Central memory CD8-positive, alpha-beta T cell (primary cell): Measurements from ENCODE around the gene RND2.
"Not testable (repeated sequence)": the region's sequence is repeated elsewhere in the genome, so short reads cannot be mapped to it uniquely, and the experiment has no call there.

Experiments used
- ATAC-seq: fragments of 150-1000 bp; cut with Tn5 transposase; replicated peaks from 2 replicates; pipeline ENCODE4 v1.10.0; 2022; ENCODE audit warnings: mild to moderate bottlenecking, moderate FRiP score, moderate number of reproducible peaks; ENCODE audit not compliant: poor library complexity, severe bottlenecking; ENCODE audit errors: extremely low read depth
- DNase-seq, 2 donors: peaks; one replicate each; pipeline ENCODE4 v3.0.0; 2021; ENCODE audit warnings: low spot score in 2 of 2
- H3K27ac Mint-ChIP-seq: one replicate; pipeline ENCODE4 v1.8.0; 2022; ENCODE audit warnings: low read depth, mild to moderate bottlenecking, moderate library complexity, mixed read lengths
- H3K27me3 Mint-ChIP-seq: one replicate; pipeline ENCODE4 v1.8.0; 2022; ENCODE audit warnings: mixed read lengths
- H3K36me3 Mint-ChIP-seq: one replicate; pipeline ENCODE4 v1.8.0; 2022; ENCODE audit warnings: mild to moderate bottlenecking, moderate library complexity, mixed read lengths; ENCODE audit not compliant: insufficient read depth
- H3K4me1 Mint-ChIP-seq: one replicate; pipeline ENCODE4 v1.8.0; 2022; ENCODE audit warnings: mixed read lengths
- H3K4me3 Mint-ChIP-seq: one replicate; pipeline ENCODE4 v1.8.0; 2022; ENCODE audit warnings: mild to moderate bottlenecking, moderate library complexity, mixed read lengths
- H3K9me3 Mint-ChIP-seq: one replicate; pipeline ENCODE4 v1.8.0; 2022; ENCODE audit warnings: mixed read lengths

RND2 gene

GRCh38 chr17:42992872-42993271 is 32.2 kb upstream of the RND2 start:
- Mint-ChIP-seq H3K27ac (no peak overlapping the region), H3K36me3 (peaks cover 40% of the 10 kb centered on the region), H3K4me1 (peaks cover 3% of the 10 kb centered on the region), H3K9me3 (no peaks in the 10 kb centered on the region), H3K4me3 (no peak overlapping the region), H3K27me3 (no peaks in the 10 kb centered on the region)
- ATAC-seq (no peak), DNase-seq (no peak)

- not testable (repeated sequence) for H3K4me3 Mint-ChIP-seq, H3K27ac Mint-ChIP-seq, H3K9me3 Mint-ChIP-seq, ATAC-seq, H3K27me3 Mint-ChIP-seq, DNase-seq
- Mint-ChIP-seq H3K4me1 (peaks cover 11% of the 10 kb centered on the region), H3K36me3 (peaks cover 36% of the 10 kb centered on the region)
These were observed 31.1 kb upstream of the RND2 start for GRCh38 chr17:42993913-42994312.

- peaks cover 35% of the 10 kb centered on the region for H3K36me3 Mint-ChIP-seq
- no peaks in the 10 kb centered on the region for H3K27me3 Mint-ChIP-seq
- H3K27ac Mint-ChIP-seq, result peak overlapping the region; percentile 98
- no peak for DNase-seq
- no peaks in the 10 kb centered on the region for H3K9me3 Mint-ChIP-seq
- peaks cover 20% of the 10 kb centered on the region for H3K4me1 Mint-ChIP-seq
- no peak for ATAC-seq
- H3K4me3 Mint-ChIP-seq, result peak overlapping the region; percentile 91
These were observed 27.5 kb upstream of the RND2 start for GRCh38 chr17:42997390-42997983.

- H3K4me3 Mint-ChIP-seq, result peak within 1 kb of the TSS; percentile 91
These were observed 26.8 kb upstream of the RND2 start, which contains the start of gene RPL27 for GRCh38 chr17:42997984-42998938. TSS of gene RPL27 (plus strand) at chr17:42998419. CDS start at chr17:42998751, 332 bp downstream.

GRCh38 chr17:42999003-42999525 is 26.0 kb upstream of the RND2 start:
- no peaks in the 10 kb centered on the region for H3K9me3 Mint-ChIP-seq
- peaks cover 47% of the 10 kb centered on the region for H3K36me3 Mint-ChIP-seq
- no peaks in the 10 kb centered on the region for H3K27me3 Mint-ChIP-seq
- ATAC-seq, result no peak
- peak overlapping the region; percentile 98 for H3K27ac Mint-ChIP-seq
- peak overlapping the region; percentile 91 for H3K4me3 Mint-ChIP-seq
- peaks cover 20% of the 10 kb centered on the region for H3K4me1 Mint-ChIP-seq
- no peak for DNase-seq

More at GRCh38 chr17:42997984-42998938, 26.8 kb upstream of the RND2 start, which contains the start of gene RPL27:
- ATAC-seq (peak; percentile 97), DNase-seq (peak; percentile 96 to 98)
- Mint-ChIP-seq H3K9me3 (no peaks in the 10 kb centered on the region), H3K27ac (peak within 1 kb of the TSS; percentile 98), H3K27me3 (no peaks in the 10 kb centered on the region), H3K36me3 (peaks cover 40% of the 10 kb centered on the region), H3K4me1 (peaks cover 20% of the 10 kb centered on the region)

- Mint-ChIP-seq H3K27ac (peak overlapping the region; percentile 83), H3K4me1 (peaks cover 20% of the 10 kb centered on the region), H3K36me3 (peaks cover 53% of the 10 kb centered on the region)
- H3K9me3 Mint-ChIP-seq, ATAC-seq, H3K4me3 Mint-ChIP-seq, H3K27me3 Mint-ChIP-seq, DNase-seq: not testable (repeated sequence)
These were observed 24.1 kb upstream of the RND2 start for GRCh38 chr17:43000894-43001293.

- H3K27ac Mint-ChIP-seq, result no peak overlapping the region
- H3K4me3 Mint-ChIP-seq, result no peak overlapping the region
- peaks cover 18% of the 10 kb centered on the region for H3K4me1 Mint-ChIP-seq
- H3K36me3 Mint-ChIP-seq, result peaks cover 50% of the 10 kb centered on the region
- no peaks in the 10 kb centered on the region for H3K9me3 Mint-ChIP-seq
- DNase-seq (no peak), ATAC-seq (no peak)
- H3K27me3 Mint-ChIP-seq, result no peaks in the 10 kb centered on the region
These were observed 21.4 kb upstream of the RND2 start for GRCh38 chr17:43003542-43004172.

GRCh38 chr17:43006639-43007551 is 18.1 kb upstream of the RND2 start, which contains the start of gene IFI35:
TSS of gene IFI35 (plus strand) at chr17:43006784. CDS start at chr17:43006948, 164 bp downstream.
- Mint-ChIP-seq H3K27ac (peak within 1 kb of the TSS; percentile 96), H3K4me1 (peaks cover 16% of the 10 kb centered on the region), H3K36me3 (peaks cover 32% of the 10 kb centered on the region), H3K27me3 (no peaks in the 10 kb centered on the region), H3K9me3 (no peaks in the 10 kb centered on the region), H3K4me3 (peak within 1 kb of the TSS; percentile 100)
- ATAC-seq (peak; percentile 98), DNase-seq (peak; percentile 66 to 72)

- ATAC-seq, result no peak
- H3K27me3 Mint-ChIP-seq, result no peaks in the 10 kb centered on the region
- H3K36me3 Mint-ChIP-seq, result peaks cover 19% of the 10 kb centered on the region
- no peaks in the 10 kb centered on the region for H3K9me3 Mint-ChIP-seq
- DNase-seq, result no peak
- no peak overlapping the region for H3K27ac Mint-ChIP-seq
- no peak overlapping the region for H3K4me3 Mint-ChIP-seq
- peaks cover 16% of the 10 kb centered on the region for H3K4me1 Mint-ChIP-seq
These were observed 14.2 kb upstream of the RND2 start for GRCh38 chr17:43010667-43011308.

GRCh38 chr17:43011728-43012472 is 13.1 kb upstream of the RND2 start:
- Mint-ChIP-seq H3K4me3 (no peak overlapping the region), H3K4me1 (peaks cover 10% of the 10 kb centered on the region), H3K27me3 (no peaks in the 10 kb centered on the region), H3K36me3 (peaks cover 16% of the 10 kb centered on the region), H3K9me3 (no peaks in the 10 kb centered on the region), H3K27ac (no peak overlapping the region)
- DNase-seq (no peak), ATAC-seq (no peak)

- no peak overlapping the region for H3K27ac Mint-ChIP-seq
- no peak for ATAC-seq
- peaks cover 9% of the 10 kb centered on the region for H3K4me1 Mint-ChIP-seq
These were observed 11.7 kb upstream of the RND2 start for GRCh38 chr17:43013296-43013695.

More at GRCh38 chr17:43013296-43013695, 11.7 kb upstream of the RND2 start:
- no peak overlapping the region for H3K4me3 Mint-ChIP-seq
- no peak for DNase-seq
- no peaks in the 10 kb centered on the region for H3K27me3 Mint-ChIP-seq
- H3K36me3 Mint-ChIP-seq, result peaks cover 16% of the 10 kb centered on the region
- no peaks in the 10 kb centered on the region for H3K9me3 Mint-ChIP-seq
